ENCODE results near the gene NME9.

DNA sequence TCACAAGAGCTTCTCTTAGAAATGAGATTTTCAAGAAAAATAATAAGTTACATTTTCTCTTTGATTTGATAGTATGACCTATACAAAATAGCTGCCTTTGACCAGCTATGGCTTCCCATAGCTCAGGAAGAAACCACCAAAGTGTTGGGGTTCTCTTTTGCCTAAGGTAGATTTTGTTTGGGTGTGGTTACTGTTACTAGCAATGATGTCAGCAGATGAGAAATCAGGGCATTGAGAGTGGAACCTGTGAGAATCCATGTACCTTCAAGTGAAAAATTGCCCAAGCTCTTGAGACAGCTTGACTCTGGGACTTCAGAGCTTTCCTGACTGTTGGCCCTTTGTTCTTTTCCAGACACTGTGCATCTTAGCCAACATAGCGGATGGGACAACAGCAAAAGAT lies 45.6 kb downstream of the NME9 start:
- TF ChIP-seq CTCF (tag by site-specific recombination; IDR thresholded peaks at IDR 0.05) (no peak), ZNF658 (tag by site-specific recombination; IDR thresholded peaks at IDR 0.05) (no peak)
